NCI-H2227 (cell line): Measurements from ENCODE around the gene COL4A1.

Experiments
- DNase-seq: peaks from one replicate; lab custom pipeline; 2025; ENCODE audit not compliant: unreplicated experiment; lab: John Stamatoyannopoulos, UW

The COL4A1 gene

GRCh38 chr13:110137680-110138009 lies 169.3 kb downstream of the COL4A1 start:
- DNase-seq, result peak; percentile 7

GRCh38 chr13:110136660-110137585 lies 170.0 kb downstream of the COL4A1 start:
- no peak for DNase-seq

DNA sequence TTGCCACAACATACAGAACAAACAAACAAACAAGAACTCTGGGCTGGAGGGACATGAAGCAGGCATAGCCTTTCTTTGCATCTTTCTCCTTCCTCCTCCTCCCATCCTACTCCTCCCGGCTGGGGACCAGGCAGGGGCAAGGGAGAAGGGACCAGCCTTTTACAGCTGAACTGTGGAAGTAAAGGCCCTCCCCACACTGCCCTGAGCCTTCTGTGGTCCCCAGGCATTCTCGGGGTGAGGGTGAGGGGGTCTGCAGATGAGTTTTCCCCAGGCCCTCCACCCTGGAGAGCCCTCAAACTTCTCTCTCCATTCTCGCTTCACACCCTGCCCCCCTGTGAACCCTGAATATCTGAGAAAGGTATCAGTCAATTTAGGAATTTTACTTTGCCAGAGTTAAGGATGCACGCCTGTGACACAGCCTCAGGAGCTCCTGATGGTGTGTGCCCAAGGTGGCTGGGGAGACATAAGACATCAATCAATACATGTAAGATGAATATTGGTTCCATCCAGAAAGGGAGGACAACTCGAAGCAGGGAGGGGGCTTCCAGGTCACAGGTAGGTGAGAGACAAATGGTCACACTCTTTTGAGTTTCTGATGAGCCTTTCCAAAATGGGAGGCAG lies 170.9 kb downstream of the COL4A1 start:
- no peak for DNase-seq

GRCh38 chr13:110134801-110135200 lies 172.2 kb downstream of the COL4A1 start:
- DNase-seq, result no peak

DNA sequence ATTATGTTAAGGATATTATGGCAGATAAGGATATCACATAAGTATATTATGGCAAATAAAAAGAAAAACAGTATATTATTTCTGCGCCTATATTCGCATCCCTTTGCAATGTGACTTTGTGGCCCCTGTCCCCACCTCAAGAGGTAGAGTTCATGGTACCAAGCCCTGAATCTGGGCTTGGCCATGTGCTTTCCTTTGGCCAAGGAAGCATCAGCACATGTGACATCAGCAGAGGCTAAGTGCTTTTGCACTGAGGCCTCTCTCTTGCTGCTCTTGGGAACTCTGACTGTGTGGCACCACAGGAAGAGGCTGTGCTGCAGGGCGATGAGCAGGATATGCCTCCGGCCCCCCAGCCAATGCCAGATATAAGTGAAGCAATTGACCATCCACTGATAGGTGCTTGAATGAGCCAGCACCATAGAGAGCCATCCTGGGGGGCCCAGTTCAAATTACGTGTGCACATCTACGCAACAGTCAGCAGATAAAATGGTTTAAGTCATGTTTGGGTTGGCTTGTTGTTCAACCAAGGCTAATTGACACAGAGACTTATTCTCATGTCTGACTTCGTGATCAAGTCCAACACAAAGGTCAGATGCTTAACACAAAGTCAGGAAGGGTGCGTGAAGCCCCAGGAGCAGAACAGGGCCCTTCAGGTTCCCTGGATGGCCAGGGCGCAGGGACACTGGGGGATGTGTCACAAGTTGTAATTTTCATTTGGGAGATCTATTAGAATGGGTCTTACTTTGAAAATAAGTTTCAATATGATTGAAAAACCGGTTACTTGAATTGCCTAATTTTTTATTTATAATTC lies 173.3 kb downstream of the COL4A1 start:
- DNase-seq, result no peak

- no peak for DNase-seq
Observed at GRCh38 chr13:110132225-110132982, 174.6 kb downstream of the COL4A1 start.

DNA sequence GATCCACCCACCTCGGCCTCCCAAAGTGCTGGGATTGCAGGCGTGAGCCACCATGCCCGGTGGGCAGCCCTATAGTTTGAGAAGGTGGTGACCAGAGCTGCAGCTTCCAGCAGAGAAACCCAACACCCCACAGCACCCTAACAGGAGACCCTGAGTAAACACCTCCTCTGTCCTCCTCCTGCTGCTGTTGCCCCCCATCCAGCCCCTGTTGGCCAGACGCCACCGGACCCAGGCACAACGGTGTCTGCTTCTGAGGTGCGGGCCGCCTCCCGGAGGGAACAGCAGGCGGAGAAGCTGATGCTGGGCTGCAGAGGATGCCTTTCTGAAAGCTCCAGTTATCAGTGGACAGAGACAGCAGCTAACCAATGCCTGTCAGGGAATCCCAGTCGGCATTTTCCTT lies 175.5 kb downstream of the COL4A1 start:
- no peak for DNase-seq

- DNase-seq, result no peak
Observed at GRCh38 chr13:110130431-110130830, 176.5 kb downstream of the COL4A1 start.

DNA sequence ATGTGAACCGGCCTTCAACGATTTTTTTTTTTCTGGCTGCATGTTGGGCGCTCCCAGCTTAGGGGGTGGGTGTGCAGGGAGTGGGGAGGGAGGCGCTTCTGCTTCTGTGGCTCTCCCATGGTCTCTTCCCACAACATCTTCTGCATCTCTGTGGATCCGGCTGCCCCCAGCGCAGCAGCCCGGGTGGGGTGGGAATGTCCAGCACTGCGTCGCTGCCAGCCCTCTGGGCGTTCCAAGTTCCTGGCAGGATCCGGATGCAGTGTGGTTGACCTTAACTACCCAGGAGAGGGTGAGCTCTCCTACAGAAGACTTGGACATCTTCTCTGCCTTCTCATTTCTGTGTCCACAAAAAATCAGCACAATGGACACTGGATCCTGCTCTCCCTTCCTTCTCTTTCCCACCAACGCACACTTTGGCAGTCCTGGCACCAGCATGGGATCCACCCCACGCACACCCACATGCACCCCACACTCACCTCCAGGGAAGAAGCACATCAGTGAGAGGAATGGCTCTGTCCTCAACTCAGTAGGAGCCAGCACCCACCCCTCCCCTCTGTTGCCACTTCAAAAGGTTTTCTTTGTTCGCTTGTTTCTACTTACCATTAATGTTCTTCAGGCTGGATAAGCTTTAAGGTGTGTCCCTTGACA lies 177.3 kb downstream of the COL4A1 start:
- DNase-seq, result no peak

GRCh38 chr13:110129076-110129475 lies 177.9 kb downstream of the COL4A1 start:
- DNase-seq, result no peak

GRCh38 chr13:110128546-110128945 lies 178.4 kb downstream of the COL4A1 start:
- DNase-seq, result no peak

GRCh38 chr13:110127986-110128511 lies 178.9 kb downstream of the COL4A1 start:
- DNase-seq, result no peak

DNA sequence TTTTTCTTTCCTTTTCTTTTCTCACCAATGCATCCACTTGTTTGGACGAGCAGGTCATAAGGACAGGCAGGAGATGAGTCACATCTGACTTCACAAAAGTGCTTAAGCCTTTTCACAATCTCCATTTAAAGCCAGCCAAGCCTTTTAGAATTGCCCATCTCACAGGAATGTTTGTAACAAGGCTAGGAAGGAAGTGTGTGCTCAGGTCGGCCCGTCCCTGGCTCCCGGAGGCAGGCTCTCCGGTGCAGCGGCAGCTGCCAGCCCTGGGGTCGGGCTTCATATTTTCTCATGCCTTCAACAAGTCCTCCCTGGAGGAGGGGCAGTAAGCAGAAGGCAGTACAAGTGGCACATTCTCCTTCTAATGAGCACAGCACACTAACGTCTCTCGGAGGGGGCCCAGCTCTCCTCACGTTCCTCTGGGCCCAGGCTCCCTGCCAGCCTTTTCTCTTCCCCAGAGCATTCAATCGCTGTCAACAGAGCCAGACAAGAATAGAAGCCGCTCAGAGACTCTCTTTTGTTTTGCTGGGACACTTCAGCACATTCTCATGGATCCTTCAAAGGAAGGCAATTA lies 180.5 kb downstream of the COL4A1 start:
- DNase-seq, result no peak

- no peak for DNase-seq
Observed at GRCh38 chr13:110125613-110126272, 181.2 kb downstream of the COL4A1 start.

GRCh38 chr13:110125157-110125556 lies 181.8 kb downstream of the COL4A1 start:
- no peak for DNase-seq

DNA sequence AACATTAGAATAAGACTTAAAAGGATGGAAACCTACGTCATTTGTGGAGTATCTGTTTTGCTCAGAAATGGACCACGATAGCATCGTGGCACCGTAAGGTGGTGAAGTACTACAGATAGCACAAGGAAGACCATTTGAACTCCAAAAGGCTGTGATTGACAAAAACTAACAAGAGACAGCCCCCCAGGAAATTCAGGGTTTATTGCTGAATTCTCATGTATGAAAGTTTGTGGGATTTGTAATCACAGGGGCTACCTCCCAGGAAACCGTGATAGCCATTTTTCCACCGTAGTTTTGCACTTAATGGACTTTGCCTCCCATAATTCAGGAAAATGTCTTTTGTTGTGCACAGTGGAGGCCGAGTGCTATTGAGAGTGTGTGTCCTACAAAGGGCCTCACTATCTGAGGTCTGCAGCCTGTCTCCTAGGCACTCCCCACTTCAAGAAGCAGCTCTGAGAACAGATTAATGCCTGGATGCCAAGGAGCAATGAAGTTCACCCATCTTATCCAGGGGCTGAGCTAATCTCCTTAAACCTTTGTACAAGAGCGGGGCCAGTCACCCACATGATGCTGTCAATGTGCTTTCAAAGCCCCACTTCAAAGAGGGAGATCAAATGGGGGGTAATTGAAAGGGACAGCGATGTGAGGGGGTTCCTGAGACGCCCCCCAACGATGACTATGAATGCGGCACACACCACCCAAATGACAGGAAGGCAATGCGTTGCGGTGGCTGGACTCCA lies 182.6 kb downstream of the COL4A1 start:
- DNase-seq, result no peak

DNA sequence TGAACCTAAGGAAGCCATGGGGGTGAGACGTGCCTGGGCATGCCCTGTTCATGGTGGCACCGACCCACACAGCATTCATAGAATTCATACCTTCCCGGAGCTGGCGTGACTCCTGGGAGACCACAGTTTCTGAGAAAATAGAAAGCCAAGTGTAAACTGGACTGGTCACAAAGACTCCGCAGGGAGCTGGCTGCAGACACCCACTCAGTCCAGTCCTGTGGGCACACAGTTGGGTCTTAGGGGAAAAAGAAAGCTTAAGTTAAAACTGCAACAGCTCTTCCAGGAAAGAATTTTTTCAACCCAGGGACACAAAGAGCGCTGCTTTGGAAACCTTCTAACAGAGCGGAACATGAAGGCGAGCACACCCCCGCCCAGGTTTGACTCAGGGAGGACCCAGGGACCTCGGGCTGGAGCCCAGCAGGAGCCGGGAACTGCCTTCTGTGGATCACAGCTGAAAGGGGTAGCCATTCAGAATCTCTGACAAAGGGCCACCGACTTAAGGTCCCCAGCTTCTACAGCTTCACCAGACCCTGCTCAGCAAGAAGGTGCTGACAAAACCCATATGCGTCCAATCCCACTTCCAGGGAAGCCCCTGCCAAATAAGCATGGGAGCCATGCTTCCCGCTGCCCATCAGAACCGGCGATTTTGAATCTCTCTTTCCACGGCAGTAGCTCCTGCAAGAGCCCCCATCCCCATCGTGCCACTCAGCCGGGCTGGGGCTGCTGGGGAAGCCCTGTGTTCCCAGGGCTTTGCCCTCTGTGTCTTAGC lies 183.7 kb downstream of the COL4A1 start:
- DNase-seq, result no peak
